VCaP (cell line): Measurements from ENCODE around the gene SPDYE5.

Experiments
- H3K27ac ChIP-seq: fragments of 450-650 bp; 2 replicates; pipeline ENCODE4 v1.5.1; 2017
- CTCF ChIP-seq: fragments of 450-650 bp; conservative IDR thresholded peaks from 2 replicates; pipeline ENCODE4 v1.5.1; 2017; ENCODE audit warnings: mild to moderate bottlenecking, moderate library complexity

The SPDYE5 gene

DNA sequence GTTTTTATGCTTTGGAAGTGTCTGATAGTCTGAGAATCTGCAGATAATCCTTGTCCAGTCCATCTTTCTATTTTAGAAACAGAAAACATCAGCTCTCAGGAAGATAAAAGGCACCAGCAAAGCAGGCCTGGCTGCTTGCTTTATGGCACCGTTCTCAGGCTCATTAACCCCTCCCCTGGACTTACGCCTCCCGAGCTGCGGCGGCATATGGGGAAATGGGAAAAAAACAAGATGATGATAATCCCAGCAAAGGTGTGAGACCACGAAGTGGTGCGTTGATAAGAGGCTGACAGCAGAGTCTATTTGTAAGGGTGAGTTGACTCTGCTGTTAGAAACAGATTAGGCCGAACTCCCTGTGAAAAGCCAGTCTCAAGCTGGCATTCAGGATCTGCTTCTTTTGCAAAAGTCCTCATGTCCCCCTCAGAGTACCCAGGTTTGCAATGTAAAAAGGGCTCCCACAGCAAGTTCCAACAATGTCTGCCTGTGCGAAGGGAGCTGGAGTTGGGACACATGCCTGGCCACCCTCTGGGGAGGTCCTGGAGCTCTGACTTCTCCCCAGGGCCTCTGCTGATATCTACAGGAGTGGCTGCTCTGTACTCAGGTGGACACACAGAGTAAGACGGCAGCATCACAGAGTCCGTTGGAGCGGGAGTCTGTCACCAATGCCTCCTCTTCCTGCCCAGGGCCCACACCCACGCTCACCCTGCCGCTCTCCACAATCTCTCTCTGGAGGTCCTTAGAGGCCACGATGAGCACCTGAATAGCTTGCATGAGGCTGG, 54.3 kb downstream of the SPDYE5 start:
- no peak overlapping the region; the same call in 1 of the 2 replicates for H3K27ac ChIP-seq

More for the DNA sequence above, 54.3 kb downstream of the SPDYE5 start:
- TF ChIP-seq CTCF, result no peak
